PC-9 (cell line): ENCODE results near the gene SPATA25.

Source experiments
- EZH2 ChIP-seq: fragments of 200-600 bp; sonication (generic); IDR thresholded peaks from 2 replicates; pipeline ENCODE4 v1.8.0; 2017; ENCODE audit warnings: antibody characterized with exemption, low read depth
- TF ChIP-seq, protein P1 (sequence below): fragments of 200-600 bp; sonication (generic); conservative IDR thresholded peaks from 2 replicates; pipeline ENCODE4 v1.6.1; 2017; ENCODE audit warnings: mixed run types, antibody characterized with exemption, mild to moderate bottlenecking, moderate library complexity

DNA sequence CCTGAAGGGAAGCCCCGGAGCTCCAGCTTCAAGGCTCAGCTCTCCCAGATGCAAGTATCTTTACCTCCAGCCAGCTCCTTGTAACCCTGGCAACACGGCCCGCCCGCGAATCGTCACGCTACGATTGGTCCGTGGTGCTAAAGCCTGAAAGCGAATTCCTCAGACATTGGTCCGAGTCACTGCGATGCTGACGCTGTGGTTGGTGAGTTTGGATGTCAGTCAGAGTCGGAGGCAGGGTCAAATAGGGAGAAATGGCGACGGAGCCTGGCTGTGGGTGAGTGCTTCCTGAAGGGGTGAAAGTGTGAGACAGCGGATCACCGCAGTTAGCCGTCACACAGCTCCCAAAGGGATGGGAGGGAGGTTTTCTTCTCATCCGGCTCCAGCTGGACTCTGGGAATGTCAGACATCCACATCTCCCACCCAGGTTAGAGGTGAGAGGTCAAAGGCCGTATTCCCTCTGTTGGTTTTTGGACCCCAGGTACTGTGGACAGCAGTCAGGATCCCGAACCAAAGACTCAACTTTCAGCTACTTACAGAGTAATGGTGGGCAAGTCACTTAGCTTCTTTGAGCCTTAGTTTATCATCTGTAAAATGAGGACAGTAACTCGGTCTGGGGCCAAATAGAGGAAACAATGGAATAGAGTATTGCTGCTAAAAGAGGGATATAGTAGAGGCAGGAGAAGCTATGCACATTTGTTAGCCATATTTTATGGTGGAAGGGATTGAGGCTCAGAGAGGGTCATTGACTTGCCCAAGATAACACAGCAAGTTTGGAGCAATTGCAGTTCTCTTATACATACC, 6.2 kb downstream of the SPATA25 start, which contains the start of gene ZSWIM1:
- TF ChIP-seq, protein P1, sequence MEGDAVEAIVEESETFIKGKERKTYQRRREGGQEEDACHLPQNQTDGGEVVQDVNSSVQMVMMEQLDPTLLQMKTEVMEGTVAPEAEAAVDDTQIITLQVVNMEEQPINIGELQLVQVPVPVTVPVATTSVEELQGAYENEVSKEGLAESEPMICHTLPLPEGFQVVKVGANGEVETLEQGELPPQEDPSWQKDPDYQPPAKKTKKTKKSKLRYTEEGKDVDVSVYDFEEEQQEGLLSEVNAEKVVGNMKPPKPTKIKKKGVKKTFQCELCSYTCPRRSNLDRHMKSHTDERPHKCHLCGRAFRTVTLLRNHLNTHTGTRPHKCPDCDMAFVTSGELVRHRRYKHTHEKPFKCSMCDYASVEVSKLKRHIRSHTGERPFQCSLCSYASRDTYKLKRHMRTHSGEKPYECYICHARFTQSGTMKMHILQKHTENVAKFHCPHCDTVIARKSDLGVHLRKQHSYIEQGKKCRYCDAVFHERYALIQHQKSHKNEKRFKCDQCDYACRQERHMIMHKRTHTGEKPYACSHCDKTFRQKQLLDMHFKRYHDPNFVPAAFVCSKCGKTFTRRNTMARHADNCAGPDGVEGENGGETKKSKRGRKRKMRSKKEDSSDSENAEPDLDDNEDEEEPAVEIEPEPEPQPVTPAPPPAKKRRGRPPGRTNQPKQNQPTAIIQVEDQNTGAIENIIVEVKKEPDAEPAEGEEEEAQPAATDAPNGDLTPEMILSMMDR: no peak
- TF ChIP-seq EZH2: no peak
